Panc1 (cell line): ENCODE measurements around the gene ARHGAP18. TPM values are rescaled to one million over a fixed set of nuclear protein-coding genes. Genes with fewer than 3 reads are reported as not detected.
A peak's percentile ranks its signal among the peaks of the same experiment; 100 is the strongest.

Source experiments
- ATAC-seq: fragments of 200-7000 bp; cut with Tn5 transposase; 2 replicates; pipeline ENCODE4 v1.9.1; 2020; ENCODE audit warnings: mild to moderate bottlenecking, moderate library complexity
- BruUV-seq: library from RNA; stranded (reverse); fragments of 400-500 nt; replicated peaks from 2 replicates; lab custom pipeline; 2021; lab: Mats Ljungman, UMichigan
- CTCF ChIA-PET: fragments of 300-600 bp; sonication (Branson Sonifier 250); formaldehyde crosslinking; loops from one replicate; lab custom pipeline; 2022; ENCODE audit warnings: antibody characterized with exemption; lab: Charles Lee
- POLR2A ChIA-PET: fragments of 300-600 bp; sonication (Branson Sonifier 250); formaldehyde crosslinking; loops from one replicate; lab custom pipeline; 2022; ENCODE audit warnings: antibody characterized with exemption; lab: Charles Lee
- DNase-seq: peaks from one replicate; pipeline ENCODE4 v3.0.0-alpha.2; 2010; ENCODE audit warnings: low read depth, low spot score
- H3K27ac ChIP-seq: 2 replicates; pipeline ENCODE4 v1.5.1; 2011; ENCODE audit warnings: mild to moderate bottlenecking, low read length, inconsistent platforms
- H3K27me3 ChIP-seq: fragments of 200-500 bp; sonication (Bioruptor generic); 2 replicates; pipeline ENCODE4 v1.6.0; 2014; ENCODE audit warnings: low read length, inconsistent platforms; ENCODE audit not compliant: control insufficient read depth, insufficient read depth
- H3K36me3 ChIP-seq: fragments of 200-500 bp; sonication (Bioruptor generic); 2 replicates; pipeline ENCODE4 v1.5.1; 2014; ENCODE audit warnings: inconsistent platforms, mild to moderate bottlenecking, low read length, moderate library complexity; ENCODE audit not compliant: control insufficient read depth, insufficient read depth
- H3K4me1 ChIP-seq: 2 replicates; pipeline ENCODE4 v1.5.1; 2011; ENCODE audit warnings: inconsistent platforms, mild to moderate bottlenecking, low read length, moderate library complexity; ENCODE audit not compliant: control insufficient read depth, insufficient read depth
- H3K4me3 ChIP-seq, 2 experiments: 2 replicates each; pipeline ENCODE4 v1.5.1; 2011 to 2012; ENCODE audit warnings: low read depth in 2 of 2, low read length in 2 of 2, mild to moderate bottlenecking in 2 of 2, inconsistent platforms in 1 of 2, moderate library complexity in 1 of 2
- H3K9me3 ChIP-seq: fragments of 200-500 bp; sonication (Bioruptor generic); 2 replicates; pipeline ENCODE4 v1.5.1; 2014; ENCODE audit warnings: low read depth, mild to moderate bottlenecking, inconsistent platforms, low read length, moderate library complexity; ENCODE audit not compliant: control insufficient read depth, insufficient read depth
- CTCF ChIP-seq: fragments of 450-650 bp; IDR thresholded peaks from 2 replicates; pipeline ENCODE4 v1.5.1; 2017; ENCODE audit warnings: mild to moderate bottlenecking
- POLR2AphosphoS5 ChIP-seq: IDR thresholded peaks from 2 replicates; pipeline ENCODE4 v1.6.1; 2012; ENCODE audit warnings: mild to moderate bottlenecking, low read depth, low read length, moderate library complexity
- SIN3A ChIP-seq: IDR thresholded peaks from 2 replicates; pipeline ENCODE4 v1.6.1; 2012; ENCODE audit warnings: low read depth, mild to moderate bottlenecking, low read length, moderate library complexity, borderline replicate concordance; ENCODE audit not compliant: insufficient read depth
- TCF7L2 ChIP-seq: IDR thresholded peaks from 2 replicates; pipeline ENCODE4 v1.6.1; 2011; ENCODE audit warnings: mild to moderate bottlenecking, low read depth, low read length, inconsistent platforms
- in situ Hi-C: cut with HindIII; loops from 2 replicates; pipeline ENCODE4 v1.10.0; 2016; ENCODE audit warnings: low sequenced_read_pairs, low pct_unique_long_range_greater_than_20kb
- intact Hi-C: fragments of 100-400 bp; cut with micrococcal nuclease; formaldehyde crosslinking; loops from one replicate; pipeline ENCODE4 v1.10.0; 2022; ENCODE audit not compliant: unreplicated experiment
- total RNA-seq: library from RNA; stranded (reverse); gene quantifications from one replicate; pipeline ENCODE4 v1.2.1, GENCODE V29; 2021; ENCODE audit not compliant: unreplicated experiment
- TF ChIP-seq, protein P1 (sequence below), 2 experiments: IDR thresholded peaks; 2 replicates each; pipeline ENCODE4 v1.6.1; 2011 to 2012; ENCODE audit warnings: low read depth in 2 of 2, control low read depth in 1 of 2, low read length in 1 of 2, mild to moderate bottlenecking in 1 of 2, moderate library complexity in 1 of 2; ENCODE audit not compliant: insufficient read depth in 1 of 2

Gene ARHGAP18
- total RNA-seq, 1 experiment from 2014 or later, result 11.6 TPM

- H3K27me3 ChIP-seq, result no peaks in the 10 kb centered on the region
- H3K36me3 ChIP-seq, result no peaks in the 10 kb centered on the region
- ATAC-seq (peak; percentile 55; the same call in 1 of the 2 replicates), DNase-seq (no peak)
- no TSS peak for BruUV-seq
- H3K27ac ChIP-seq, result peak overlapping the region; percentile 63; the same call in 1 of the 2 replicates
- no peaks in the 10 kb centered on the region for H3K9me3 ChIP-seq
- H3K4me3 ChIP-seq, result no peak overlapping the region
- CTCF ChIA-PET, result no interaction called here
- POLR2A ChIA-PET, result no interaction called here
- TF ChIP-seq, protein P1, sequence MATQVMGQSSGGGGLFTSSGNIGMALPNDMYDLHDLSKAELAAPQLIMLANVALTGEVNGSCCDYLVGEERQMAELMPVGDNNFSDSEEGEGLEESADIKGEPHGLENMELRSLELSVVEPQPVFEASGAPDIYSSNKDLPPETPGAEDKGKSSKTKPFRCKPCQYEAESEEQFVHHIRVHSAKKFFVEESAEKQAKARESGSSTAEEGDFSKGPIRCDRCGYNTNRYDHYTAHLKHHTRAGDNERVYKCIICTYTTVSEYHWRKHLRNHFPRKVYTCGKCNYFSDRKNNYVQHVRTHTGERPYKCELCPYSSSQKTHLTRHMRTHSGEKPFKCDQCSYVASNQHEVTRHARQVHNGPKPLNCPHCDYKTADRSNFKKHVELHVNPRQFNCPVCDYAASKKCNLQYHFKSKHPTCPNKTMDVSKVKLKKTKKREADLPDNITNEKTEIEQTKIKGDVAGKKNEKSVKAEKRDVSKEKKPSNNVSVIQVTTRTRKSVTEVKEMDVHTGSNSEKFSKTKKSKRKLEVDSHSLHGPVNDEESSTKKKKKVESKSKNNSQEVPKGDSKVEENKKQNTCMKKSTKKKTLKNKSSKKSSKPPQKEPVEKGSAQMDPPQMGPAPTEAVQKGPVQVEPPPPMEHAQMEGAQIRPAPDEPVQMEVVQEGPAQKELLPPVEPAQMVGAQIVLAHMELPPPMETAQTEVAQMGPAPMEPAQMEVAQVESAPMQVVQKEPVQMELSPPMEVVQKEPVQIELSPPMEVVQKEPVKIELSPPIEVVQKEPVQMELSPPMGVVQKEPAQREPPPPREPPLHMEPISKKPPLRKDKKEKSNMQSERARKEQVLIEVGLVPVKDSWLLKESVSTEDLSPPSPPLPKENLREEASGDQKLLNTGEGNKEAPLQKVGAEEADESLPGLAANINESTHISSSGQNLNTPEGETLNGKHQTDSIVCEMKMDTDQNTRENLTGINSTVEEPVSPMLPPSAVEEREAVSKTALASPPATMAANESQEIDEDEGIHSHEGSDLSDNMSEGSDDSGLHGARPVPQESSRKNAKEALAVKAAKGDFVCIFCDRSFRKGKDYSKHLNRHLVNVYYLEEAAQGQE (IDR thresholded peaks at IDR 0.05; ENCODE audit: insufficient read depth in 1 of 2, low read depth in 2 of 2, low read length in 1 of 2), result no peak
- no peak for TF ChIP-seq CTCF
- no peak for TF ChIP-seq SIN3A
- in situ Hi-C loops (no loop called here), intact Hi-C loops (no loop called here)
- peaks cover 11% of the 10 kb centered on the region for H3K4me1 ChIP-seq
Measured at GRCh38 chr6:129661536-129662405, 48.2 kb downstream of the ARHGAP18 start.

- H3K4me1 ChIP-seq, result peaks cover 11% of the 10 kb centered on the region
- no peaks in the 10 kb centered on the region for H3K36me3 ChIP-seq
- no peak for TF ChIP-seq POLR2AphosphoS5
- no peak for TF ChIP-seq TCF7L2
- no peak for TF ChIP-seq SIN3A
- TF ChIP-seq, protein P1 (IDR thresholded peaks at IDR 0.05; ENCODE audit: insufficient read depth in 1 of 2, low read depth in 2 of 2, low read length in 1 of 2), result no peak
- no peak for TF ChIP-seq CTCF
- no TSS peak for BruUV-seq
- ATAC-seq, result 0 out of 2 replicates have a peak, but pooled peaks have one; percentile 9
- peak overlapping the region; percentile 30 to 36 for H3K4me3 ChIP-seq
- no peaks in the 10 kb centered on the region for H3K27me3 ChIP-seq
- intact Hi-C loops (no loop called here), in situ Hi-C loops (no loop called here)
- ChIA-PET POLR2A (interaction anchor here (0.7 kb wide), 1 partner anchor 1245 kb away, joined by 12 read pairs; no protein-coding TSS in a partner anchor), CTCF (no interaction called here)
- peak overlapping the region; percentile 79 for H3K27ac ChIP-seq
- DNase-seq, result no peak
- no peaks in the 10 kb centered on the region for H3K9me3 ChIP-seq
Measured at GRCh38 chr6:129660346-129660676, 49.7 kb downstream of the ARHGAP18 start.
